CD4-positive, alpha-beta T cell treated with Interleukin-6 for 4 hours (primary cell): Measurements from ENCODE around the gene ADAMTS16.

ENCODE experiments used
- DNase-seq: peaks from one replicate; pipeline ENCODE4 v3.0.0-alpha.2; 2020; ENCODE audit warnings: mixed read lengths

Gene ADAMTS16

DNA sequence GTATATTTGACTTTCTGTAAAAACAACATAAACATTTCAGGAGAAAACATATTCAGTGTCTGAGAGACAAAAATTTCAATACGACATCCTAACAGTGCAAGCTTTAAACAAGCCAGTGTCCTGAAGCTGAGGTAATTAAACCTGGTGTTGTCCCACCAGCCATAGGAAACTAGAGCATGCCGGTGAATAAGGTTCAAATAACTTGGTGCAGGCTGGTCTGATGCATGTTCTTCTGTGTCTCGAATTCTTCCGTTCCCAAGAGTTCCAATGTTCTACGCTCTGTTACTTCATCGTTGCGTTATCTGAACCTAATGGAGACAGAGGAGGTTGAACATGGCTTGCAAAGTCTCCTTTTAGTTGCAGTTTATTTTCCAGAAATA lies 48.9 kb downstream of the ADAMTS16 start:
- no peak for DNase-seq

DNA sequence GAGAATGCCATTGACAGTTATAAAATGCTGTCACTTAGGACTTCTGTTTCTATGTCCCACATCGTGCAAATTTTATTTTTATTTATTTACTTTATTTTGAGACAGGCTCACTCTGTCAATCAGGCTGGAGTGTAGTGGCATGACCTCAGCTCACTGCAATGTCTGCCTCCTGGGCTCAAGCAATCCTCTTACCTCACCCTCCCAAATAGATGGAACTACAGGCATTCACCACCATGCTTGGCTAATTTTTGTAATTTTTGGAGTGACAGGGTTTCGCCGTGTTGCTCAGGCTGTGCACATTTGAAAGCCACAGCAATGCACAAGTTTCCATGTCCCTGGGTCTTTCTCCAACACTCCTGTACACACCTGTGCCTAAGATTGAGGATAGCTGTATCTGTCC lies 51.8 kb downstream of the ADAMTS16 start:
- no peak for DNase-seq

GRCh38 chr5:5192681-5193080 lies 52.6 kb downstream of the ADAMTS16 start:
- DNase-seq = no peak

GRCh38 chr5:5195128-5195918 lies 55.2 kb downstream of the ADAMTS16 start:
- DNase-seq = no peak

DNA sequence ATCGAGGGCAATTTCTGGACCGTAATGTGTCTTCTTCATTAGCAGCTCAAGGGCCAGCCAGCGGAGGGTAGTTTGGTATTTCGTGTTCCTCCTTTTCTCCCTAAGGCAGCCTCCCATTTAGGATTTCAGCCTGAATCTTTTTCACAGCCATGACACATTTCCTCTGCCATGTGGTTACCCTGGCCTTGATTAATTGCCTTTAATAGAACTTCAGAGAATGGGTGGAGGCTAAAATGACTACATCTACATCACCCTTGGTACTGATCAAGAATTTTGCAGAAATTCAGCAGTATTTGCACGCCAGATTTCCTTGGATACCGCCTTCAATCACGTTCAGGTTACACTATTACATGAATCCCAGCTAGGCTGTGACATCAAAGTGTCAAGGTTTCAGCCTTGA lies 58.0 kb downstream of the ADAMTS16 start:
- no peak for DNase-seq

DNA sequence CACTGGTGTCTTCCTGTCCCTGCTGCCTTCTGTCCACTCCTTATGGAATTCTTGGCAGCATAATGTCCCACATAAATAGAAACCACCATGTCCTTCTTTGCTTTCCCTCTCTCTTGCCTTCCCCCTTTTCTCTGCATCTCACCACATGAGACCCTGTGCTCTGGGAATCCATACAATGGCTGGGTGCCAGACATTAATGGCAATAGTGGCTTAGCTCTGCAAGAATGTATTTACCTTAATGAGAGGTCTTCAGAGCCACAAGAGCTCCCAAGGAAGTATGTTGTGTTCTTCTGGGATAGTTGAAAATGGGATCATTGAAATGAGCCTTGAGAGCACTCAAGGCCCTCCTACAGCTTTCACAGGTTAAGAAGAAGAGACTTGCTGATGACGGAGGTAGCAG lies 58.7 kb downstream of the ADAMTS16 start:
- no peak for DNase-seq

- no peak for DNase-seq
Observed at GRCh38 chr5:5199495-5199894, 59.4 kb downstream of the ADAMTS16 start.

DNA sequence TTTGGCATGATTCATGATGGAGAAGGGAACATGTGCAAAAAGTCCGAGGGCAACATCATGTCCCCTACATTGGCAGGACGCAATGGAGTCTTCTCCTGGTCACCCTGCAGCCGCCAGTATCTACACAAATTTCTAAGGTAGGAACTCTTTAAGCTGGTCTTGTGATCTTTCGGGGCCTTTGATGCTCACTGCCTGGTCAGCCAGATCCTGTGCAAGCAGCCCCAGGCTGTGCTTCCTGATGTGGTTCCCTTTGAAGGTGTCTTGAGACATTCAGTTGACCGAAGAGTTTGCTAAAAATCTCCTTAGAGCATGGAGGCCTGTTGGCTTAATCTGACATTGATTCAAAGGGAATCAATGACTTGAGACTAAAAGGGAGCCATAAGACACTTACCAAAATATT lies 60.0 kb downstream of the ADAMTS16 start:
- DNase-seq = no peak

DNA sequence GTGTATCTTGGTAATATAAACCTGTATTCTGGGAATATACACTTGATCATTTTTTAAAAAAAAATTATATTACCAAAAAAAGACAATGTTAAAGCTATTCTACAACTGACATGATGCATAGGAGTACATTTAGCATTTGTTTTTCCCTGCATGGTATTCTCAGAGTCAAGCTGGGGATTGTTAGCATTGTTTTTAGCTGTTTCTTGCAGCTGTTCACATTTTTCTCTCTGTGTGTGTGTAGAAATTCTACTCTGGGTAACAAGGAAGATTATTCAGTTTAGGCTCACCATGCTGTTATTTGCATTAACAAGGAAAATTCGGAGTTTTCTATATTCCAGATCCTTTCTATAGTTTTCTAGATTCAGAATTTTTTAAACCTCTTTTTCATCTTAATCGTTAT lies 62.2 kb downstream of the ADAMTS16 start:
- DNase-seq = no peak

DNA sequence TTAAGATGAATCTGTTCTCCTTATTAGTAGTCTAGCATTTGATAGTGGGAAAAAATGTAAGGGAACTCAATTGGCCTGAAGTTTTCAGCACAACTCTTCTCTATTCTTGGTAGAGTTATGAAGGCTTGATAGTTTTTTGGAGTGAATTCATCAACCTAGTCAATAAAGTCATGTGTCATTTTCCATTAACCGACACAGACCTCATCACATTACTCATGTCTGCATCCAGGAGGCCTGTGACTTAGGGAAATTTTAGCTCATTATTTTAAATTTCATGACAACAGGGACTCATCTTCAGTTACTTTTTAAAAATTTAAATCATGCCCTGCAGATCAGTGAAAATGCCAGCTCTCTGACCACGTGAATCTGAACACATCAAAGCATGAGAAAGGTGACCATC lies 63.3 kb downstream of the ADAMTS16 start:
- DNase-seq = no peak

DNA sequence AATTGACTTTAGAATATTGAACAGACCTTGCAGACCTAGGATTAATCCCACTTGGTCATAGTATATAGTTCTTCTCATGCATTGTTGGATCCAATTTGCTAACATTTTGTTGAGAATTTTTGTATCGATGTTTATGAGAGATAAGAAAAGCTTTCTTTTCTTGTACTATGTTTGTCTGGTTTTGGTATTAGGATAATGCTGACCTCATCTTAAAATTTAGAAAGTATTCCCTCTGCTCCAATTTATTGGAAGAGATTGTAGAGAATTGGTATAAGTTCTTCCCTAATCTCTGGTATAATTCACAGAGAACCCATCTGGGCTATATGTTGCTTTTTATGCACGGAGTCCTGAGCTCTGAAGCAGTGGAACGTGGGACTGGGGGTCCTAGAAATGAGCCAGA lies 67.7 kb downstream of the ADAMTS16 start:
- no peak for DNase-seq

GRCh38 chr5:5209089-5209488 lies 69.0 kb downstream of the ADAMTS16 start:
- no peak for DNase-seq

GRCh38 chr5:5209510-5210286 lies 69.6 kb downstream of the ADAMTS16 start:
- DNase-seq = no peak

DNA sequence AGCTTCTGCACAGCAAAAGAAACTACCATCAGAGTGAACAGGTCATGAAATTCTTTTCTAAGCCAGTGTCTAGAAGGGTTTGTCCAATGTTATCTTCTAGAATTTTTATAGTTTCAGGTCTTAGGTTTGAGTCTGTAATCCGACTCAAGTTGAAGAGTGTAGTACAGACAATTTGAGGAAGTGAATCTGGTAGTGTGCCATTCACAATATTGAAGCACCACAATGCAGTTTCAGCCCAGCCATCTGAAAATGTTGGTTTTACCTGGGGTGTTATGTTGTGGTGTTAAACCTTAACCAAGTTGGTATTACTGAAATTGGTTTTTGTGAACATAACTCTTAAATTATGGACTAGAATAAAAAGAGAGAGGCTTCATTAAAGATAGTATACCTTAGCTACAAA lies 77.2 kb downstream of the ADAMTS16 start:
- DNase-seq = no peak

GRCh38 chr5:5218396-5218795 lies 78.3 kb downstream of the ADAMTS16 start:
- DNase-seq = no peak

DNA sequence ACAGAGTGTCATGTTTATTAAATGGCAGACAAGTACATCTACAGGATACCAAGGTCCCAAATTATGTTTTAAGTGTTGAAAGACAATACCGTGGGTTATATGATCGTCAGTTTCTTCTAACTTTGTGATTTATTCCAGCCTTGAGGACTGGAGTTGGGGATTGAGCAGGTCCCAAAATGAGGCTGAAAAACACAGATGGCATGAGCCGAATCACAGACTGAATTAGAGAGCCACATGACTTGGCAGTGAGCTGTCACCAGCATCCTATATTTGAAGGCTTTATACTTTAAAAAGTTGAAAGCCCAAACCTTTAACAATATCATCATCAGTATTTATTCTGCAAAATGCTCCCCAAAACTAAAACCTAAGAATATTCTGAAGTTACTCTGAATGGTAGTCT lies 79.4 kb downstream of the ADAMTS16 start:
- no peak for DNase-seq

DNA sequence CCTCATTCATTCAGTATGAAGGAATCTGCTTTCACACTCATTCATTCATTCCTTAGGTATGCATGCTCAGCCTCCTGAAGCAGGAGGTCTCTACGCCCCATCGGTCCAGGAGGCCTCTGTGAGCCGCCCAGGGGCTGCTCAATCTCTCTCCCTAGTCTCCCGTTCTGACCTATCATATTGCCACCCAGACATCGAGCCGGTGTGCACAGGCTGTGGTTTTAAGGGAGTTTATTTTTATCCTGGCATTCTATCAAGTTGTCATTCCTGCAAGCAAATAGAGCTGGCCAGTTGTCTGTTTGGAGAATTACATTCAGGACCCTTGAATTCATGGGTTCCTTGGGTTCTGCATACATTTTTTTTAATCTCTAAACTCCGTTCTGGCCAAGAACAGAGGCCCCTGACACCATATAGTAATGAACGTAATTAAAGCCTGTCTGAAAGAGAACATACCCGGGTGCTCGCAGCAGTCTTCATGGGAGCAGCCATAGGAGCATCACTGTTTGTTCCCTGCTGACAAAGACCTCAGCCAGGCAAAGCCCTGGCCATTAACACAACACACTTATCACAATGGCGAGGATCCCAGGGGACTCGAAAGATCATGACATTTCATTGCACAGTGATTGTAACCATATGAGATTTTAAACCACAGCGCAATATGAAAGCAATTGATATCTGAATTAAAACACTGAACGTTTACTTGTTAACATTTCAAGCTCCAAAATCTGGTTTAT lies 80.9 kb downstream of the ADAMTS16 start:
- DNase-seq = no peak

DNA sequence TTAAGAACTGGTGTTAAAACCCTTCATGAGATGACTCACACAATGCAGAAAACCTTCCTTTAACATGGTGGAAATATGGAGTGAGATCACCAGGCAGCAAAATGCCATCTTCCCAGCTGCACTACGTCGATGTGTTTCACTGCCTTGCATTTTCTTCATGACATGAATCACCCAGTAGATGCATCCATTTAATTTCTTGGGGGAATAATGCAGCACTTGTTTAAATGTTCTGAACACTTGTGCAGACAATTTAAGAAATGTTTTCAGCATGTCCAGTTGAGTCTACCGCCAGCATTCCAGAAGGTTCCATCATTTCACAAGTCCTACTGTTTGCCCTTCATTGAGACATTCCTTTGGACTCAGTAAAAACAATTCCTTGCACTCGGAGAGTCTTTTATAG lies 81.6 kb downstream of the ADAMTS16 start:
- DNase-seq = no peak

DNA sequence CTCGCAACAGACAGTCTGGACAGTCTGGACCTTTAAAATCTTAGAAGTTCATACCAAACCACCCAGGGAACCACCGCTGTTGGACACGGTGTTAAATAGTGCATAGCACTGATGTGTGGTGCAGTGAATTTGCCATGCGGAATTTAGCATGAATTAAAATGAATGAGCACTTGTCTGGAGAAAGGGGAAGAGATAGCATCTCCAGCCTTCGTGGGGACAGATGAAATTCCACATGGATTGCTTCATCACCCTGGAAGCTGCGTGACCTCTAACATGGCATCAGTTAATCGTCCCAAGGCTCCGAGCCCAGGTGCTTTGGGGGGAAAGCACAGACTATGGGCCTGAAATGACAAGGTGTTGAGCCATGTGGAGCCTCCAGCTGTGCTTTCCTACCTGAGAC lies 91.4 kb downstream of the ADAMTS16 start:
- no peak for DNase-seq

DNA sequence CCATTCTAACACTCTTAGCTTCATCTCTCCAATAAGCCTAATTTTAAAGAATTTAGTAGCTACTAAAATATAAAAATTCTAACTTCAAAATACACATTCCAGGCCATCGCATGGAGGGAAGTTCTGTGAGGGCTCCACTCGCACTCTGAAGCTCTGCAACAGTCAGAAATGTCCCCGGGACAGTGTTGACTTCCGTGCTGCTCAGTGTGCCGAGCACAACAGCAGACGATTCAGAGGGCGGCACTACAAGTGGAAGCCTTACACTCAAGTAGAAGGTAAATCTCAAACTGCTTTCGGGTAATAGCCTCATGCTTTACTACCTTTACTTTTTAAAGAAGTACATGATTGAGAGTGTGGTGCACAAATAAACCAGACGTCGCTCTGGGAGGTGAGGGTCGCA lies 94.8 kb downstream of the ADAMTS16 start:
- DNase-seq = no peak

DNA sequence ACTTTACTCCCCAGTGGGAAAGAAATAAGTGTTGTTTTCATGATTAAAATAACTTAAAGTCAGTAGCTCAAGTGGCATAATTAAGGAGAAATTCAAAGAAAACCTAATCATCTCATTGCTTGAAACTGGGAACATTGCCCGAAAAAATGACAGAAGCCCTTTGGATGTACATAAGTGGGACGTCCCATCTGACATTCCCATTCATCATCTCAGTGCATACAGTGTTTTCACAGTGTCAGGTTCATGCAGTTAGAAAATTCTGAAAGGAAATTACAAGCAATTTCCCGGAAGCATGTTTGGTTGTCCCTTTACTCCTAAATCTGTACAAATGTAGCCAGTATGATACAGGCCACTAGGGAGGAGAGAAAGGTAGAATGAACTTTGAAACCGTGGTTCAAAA lies 95.6 kb downstream of the ADAMTS16 start:
- no peak for DNase-seq

DNA sequence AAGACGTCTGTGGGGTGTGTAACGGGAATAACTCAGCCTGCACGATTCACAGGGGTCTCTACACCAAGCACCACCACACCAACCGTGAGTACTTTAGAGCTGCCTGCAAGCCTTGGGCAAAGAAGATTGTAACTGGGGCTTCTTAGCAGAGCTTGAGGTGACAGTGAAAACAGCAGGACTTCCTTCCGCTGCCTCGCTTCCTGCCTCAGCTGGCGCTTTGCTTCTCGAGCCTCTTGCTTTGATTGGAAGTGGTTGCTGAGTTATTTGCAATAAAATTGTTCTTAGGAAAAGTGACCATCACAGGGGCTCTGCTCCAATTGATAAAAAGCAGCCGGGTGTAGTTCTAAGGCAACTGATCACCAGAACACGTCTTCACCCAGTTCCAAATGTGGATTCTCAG lies 99.1 kb downstream of the ADAMTS16 start:
- no peak for DNase-seq

DNA sequence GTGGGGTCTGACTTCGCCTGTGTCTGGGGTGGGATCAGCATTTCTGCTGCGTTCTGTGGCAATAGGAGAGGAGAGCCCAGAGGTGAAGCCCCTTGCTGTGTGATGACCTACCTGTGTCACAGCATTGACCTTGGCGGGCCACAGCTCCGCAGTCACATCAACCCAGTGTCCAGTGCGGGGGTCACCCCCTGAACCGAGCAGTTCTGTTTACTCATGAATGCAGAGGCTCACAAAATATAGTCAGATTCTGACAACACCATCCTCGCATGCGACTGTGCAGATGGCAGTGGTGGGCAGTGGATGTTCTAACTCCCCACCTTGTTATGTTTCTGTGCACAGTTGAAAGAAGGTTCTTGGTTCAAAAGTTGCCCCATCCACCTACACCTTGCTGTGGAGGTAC lies 100.1 kb downstream of the ADAMTS16 start:
- DNase-seq = no peak

DNA sequence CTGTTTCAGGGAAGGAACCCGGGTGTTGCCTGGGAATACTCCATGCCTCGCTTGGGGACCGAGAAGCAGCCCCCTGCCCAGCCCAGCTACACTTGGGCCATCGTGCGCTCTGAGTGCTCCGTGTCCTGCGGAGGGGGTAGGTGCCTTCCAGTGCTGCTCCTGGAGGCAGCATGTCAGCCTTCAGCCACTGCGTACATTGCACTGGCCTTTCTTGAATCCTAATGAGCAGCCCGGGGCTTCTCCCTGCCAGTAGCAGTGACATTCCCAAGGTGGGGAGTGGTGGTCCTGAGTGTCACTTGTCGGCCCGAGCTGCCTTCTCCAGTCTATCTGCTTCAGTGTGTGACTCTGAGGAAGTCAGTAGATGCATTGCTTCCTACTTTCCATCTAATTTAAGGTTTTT lies 101.9 kb downstream of the ADAMTS16 start:
- DNase-seq = no peak
